CD4-positive, alpha-beta T cell treated with Interleukin-15 for 1 hour (primary cell): ENCODE data around the gene DDX49.
A peak's percentile ranks its signal among the peaks of the same experiment; 100 is the strongest.
"Not testable (repeated sequence)": the region's sequence is repeated elsewhere in the genome, so short reads cannot be mapped to it uniquely, and the experiment has no call there.

Source experiments
- DNase-seq: peaks from one replicate; pipeline ENCODE4 v3.0.0-alpha.2; 2020

The DDX49 gene

GRCh38 chr19:18912933-18913332, 6.6 kb upstream of the DDX49 start:
- DNase-seq = no peak

DNA sequence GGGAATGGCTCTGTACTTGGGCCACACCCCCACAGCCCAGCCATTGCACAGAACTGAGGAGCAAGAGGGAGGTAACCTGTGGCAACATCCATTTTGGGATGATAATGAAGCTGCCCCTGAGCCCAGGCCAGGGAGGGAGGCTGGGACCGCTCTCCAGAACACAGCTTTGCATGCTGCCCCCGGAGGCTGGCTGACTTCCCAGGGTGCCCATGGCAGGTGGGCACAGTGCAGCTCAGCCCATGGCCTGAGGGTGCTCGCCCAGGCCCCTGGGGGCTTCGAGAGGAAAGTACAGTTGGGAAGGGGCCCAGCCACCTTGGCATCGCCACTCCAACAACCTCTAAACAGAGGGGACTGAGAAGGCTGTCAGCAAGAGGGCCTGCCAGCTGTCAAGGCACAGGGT, 6.0 kb upstream of the DDX49 start:
- DNase-seq = no peak

DNA sequence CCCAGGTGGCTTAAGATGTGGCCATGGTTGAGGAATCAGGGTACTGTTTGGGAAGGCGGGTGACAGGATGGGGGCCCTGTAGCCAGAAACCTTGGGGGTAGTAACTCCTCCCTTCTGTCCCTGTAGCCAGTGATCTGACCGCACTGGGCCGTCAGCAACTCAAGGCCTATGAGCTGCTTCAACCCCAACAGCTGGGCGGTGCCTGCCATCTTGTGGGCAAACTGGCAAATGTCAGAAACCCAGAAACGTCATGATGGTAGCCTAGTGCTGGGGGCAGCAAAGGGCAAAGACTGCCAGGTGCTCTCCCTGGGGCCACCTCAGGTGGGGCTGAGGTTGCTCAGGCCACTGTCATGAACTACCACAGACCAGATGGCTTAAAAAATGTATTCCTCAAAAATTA, 3.9 kb upstream of the DDX49 start:
- peak; percentile 39 for DNase-seq

GRCh38 chr19:18917593-18917992, 1.9 kb upstream of the DDX49 start:
- DNase-seq = not testable (repeated sequence)

- DNase-seq = no peak
Observed at GRCh38 chr19:18919900-18920214, 342 bp downstream of the DDX49 start.

DNA sequence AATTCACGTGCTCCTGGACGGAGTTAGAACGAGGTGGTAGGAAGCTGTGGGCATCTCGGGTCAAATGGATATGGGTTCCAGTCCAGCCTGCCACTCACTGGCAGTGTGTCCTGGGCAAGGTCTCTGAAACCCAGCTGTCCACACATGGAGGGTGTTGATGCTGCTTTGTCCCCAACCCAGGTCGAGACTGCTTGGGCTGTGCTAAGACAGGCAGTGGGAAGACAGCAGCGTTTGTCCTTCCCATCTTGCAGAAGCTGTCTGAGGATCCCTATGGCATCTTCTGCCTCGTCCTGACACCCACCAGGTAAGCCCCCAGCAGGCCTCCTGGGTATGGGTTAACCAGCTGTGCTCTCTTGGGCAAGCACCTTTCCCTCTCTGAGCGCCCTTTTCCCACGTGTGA, 885 bp downstream of the DDX49 start:
- DNase-seq = no peak

GRCh38 chr19:18921593-18921992, 2.1 kb downstream of the DDX49 start:
- DNase-seq = no peak

DNA sequence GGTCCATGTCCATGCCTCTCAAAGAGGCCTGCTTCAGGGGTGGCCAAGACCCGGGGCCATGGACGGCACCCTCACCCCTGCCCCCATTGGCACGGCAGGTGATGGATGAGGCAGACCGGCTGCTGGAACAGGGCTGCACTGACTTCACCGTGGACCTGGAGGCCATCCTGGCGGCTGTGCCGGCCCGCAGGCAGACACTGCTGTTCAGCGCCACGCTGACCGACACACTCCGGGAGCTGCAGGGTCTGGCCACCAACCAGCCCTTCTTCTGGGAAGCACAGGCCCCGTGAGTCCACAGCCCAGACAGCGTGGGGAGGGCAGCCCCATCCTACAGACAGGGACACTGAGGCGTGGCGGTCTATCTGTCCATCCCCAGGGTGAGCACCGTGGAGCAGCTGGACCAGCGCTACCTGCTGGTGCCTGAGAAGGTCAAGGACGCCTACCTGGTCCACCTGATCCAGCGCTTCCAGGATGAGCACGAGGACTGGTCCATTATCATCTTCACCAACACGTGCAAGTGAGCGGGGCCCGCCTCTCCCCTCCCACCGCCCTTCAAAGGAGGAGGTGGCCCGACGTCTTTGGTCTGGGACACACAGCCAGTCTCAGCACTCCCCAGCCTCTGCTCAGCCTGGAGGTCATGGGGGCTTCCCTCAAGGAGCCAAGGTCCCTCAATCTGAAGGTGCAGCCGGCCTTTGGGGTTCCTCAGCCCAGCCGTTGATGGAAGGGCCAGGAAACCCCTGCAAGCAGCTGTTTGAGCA, 2.9 kb downstream of the DDX49 start:
- DNase-seq = no peak

GRCh38 chr19:18924684-18925213, 5.2 kb downstream of the DDX49 start:
- no peak for DNase-seq

DNA sequence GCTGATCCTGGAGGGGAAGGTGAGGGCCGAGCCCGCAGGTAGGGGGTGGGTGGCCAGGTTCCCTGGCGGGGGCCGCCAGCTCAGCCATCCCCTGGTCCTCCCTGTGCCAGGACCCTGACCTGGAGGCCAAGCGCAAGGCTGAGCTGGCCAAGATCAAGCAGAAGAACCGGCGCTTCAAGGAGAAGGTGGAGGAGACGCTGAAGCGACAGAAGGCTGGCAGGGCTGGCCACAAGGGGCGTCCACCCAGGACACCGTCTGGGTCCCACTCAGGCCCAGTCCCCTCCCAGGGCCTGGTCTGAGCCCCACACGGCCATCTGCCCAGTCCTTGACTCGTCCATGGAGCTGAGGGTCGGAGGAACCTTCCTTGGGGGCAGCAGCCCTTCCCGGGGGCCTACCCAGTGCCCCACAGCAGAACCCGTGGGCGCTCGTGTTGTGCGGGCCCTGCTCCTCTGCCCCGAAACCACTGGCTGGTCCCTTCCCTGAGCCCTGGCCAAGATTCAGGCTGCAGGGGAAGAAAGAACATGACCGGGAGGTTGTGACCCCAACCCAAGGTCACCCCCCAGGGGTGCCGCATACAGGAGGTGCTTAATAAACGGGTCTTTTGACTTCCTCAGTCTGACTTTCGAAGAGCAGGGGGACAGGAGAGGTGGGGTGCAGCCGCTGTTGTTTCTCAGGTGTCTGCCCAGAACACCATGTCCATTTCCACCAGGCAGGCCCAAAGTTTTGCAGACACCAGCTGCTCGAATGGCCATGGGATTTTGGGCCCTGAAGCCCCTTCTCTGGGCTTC, 8.7 kb downstream of the DDX49 start:
- DNase-seq = no peak

DNA sequence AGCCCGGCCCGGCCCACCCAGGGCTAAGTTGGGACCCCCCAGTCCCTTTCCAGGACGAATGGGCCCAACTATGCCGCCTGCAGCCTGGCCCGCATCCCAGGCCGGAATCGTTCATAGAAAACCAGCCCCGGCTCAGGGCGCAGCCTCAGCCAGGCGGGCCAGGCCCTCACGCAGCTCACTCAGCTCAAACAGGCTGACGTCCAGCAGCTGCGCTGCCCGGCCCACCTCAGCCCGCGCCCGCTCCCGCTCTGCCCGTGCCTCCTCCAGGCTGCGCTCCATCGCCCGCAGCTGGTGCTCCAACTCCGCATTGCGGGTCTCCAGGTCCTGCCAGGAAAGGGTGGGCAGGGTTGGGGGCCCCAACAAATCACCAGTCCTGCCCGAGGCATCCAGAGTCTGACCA, 9.8 kb downstream of the DDX49 start:
- DNase-seq = no peak

DNA sequence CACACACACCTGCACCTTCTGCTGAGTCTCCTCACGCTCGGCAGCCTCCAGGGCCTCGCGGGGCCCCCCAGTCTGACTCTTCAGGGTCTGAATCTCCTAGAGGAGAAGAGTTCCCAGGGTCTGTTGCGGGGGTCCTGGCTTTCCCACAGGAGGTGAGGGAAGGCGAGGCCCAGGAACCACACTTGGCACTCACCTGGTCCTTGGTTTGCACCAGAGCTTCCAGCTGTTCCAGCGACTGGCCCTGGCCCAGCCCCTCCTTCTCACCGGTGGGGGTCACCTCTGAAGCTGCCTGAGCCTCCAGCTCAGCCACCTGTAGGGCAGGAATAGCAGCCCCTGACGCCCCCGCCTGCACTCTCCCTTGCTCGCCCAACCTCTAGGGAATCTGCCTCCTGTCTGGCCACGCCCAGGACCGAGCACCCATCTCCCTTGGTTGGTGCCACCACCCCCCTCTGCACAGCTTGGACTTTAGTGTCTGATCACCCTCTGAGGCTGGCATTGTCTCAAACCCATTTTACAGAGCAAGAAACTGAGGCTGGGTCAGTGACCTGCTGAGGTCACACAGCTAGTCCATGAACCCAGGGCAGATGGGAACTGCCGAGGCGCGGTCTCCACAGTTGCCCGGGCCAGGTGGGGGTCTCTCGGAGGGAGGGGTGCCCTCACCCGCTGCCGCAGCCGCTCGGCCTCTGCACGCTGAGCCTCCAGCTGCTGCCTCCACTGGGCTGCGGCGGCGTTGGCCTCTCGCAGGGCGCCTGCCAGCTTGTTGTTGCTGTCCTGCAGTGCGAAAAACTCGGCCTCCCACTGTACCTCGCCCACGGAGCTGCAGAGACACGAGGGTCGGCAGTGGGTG, 12.0 kb downstream of the DDX49 start:
- DNase-seq = no peak

DNA sequence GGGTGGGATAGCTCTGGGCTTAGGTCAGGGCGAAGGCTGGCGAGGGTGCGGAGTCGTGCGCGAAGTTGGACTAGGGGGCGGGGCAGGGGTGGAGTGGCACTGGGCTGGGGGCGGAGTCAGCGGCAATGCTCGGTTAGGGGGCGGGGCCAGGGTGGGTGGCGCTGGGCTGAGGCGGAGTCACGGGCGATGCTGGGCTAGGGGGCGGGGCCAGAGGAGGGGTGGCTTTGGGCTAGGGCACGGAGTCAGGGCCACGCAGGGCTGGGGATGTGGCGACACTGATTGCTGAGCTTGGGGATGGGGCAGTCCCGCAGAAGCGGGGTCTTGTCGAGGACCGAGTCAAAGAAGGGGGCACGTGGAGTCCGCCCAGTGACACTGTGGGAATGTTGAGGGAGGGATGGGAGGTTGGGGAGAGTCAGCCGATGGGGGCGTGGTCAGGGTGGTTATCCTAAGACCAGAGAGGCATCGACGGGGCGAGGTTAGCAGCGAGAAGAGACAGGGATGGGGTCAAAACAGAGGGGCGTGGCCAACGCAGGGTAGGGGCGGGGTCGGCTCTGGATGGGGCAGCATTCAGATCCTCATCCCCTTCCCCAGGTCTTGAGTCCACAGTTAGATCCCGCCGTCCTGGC, 12.8 kb downstream of the DDX49 start:
- DNase-seq = peak; percentile 84

- DNase-seq = no peak
Observed at GRCh38 chr19:18933297-18933696, 13.8 kb downstream of the DDX49 start.

DNA sequence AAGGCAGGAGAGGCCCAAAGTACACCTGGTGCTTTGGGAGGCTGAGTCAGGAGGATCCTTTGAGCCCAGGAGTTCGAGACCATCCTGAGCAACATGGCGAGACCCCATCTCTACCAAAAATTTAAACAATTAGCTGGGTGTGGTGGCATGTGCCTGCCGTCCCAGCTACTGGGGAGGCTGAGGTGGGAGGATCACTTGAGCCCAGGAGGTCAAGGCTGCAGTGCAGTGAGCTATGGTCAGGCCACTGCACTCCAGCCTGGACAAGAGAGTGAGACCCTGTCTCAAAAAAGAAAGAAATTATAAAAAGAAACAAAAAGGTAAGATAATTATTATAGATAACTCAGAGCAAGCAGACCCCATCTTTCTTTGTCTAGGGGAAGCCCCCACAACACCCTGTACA, 19.6 kb downstream of the DDX49 start:
- DNase-seq = no peak

DNA sequence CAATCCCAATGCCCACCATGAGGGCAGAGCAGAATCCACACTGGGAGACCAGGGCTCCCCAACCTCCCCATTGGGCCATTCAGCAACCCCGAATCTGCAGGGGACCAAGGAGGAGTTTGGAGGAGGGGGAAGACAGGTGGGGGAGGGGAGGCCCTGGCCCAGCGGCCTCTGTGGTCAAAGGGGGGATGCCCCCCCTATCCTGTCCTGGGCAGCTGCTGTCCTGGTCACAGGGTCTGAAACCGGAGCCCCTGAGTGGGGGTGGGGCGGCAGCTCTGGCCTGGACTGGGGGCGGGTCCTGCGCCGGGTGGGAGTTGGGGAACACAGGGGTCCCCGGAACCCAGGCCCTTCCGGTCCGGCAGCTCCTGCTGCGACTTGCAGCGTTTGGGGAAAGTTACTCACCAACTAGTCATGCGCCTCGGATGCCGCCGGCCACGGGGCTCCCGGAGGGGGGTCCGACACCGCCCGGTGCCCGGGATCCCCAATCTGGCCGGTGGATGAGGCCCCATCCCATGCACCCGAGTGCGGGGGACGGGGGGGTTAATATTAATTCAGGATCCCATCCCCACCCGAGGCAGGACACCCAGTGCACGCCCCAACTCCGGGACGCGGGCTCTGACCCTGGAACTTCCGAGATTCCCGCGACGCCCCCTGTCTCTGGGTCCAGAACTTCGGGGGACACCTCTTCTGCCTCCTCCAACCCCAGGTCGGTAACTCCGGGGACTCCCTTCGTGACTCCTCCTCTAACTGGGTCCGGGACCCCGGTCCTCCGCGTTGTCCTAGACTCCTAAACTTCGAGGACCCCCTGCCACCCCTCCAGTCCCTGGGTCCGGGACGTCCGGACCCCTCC, 20.6 kb downstream of the DDX49 start:
- peak; percentile 37 for DNase-seq

- peak; percentile 71 for DNase-seq
Observed at GRCh38 chr19:18940769-18941627, 21.5 kb downstream of the DDX49 start, which contains the start of gene HOMER3. Gene HOMER3 (minus strand): TSS chr19:18941217. CDS start chr19:18938982, 2,235 bp downstream.

GRCh38 chr19:18941628-18942354, 22.3 kb downstream of the DDX49 start:
- no peak for DNase-seq

GRCh38 chr19:18942692-18943091, 23.2 kb downstream of the DDX49 start:
- no peak for DNase-seq

- no peak for DNase-seq
Observed at GRCh38 chr19:18943465-18943864, 23.9 kb downstream of the DDX49 start.
